ENCODE measurements around the gene ZFYVE28. TPM values are rescaled to one million over a fixed set of nuclear protein-coding genes. Genes with fewer than 3 reads are reported as not detected.

The ZFYVE28 gene
- total RNA-seq, 2 donors from 2014 or later, result 29.6 to 31.6 TPM

DNA sequence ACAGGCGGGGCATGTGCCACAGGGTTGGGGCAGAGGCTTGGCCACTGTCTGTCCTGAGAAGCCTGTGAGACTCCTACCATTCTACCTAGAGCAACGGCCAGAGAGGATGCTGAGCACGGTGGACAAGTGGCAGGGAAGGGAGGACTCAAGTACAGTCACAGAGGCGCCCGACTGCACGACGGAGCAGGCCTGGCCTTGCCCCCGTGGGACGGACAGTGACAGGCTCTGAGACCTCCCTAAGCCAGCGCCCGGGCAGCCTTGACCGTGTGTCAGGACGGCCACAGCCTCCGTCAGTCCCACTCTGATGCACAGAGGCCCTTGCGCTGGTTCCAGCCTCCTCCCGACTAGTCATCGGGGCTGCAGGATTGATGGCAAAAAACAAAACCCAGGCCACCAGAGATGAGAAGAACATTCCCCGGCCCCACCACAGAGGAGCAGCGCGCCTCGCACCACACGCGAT is 119.9 kb downstream of the ZFYVE28 start:
- Histone ChIP-seq H3K9me3 (no peaks in the 10 kb centered on the region), H3K27ac (no peak overlapping the region), H3K36me3 (no peaks in the 10 kb centered on the region), H3K4me3 (no peak overlapping the region), H3K4me1 (no peaks in the 10 kb centered on the region), H3K9ac (ENCODE audit: low read depth in 2 of 2, low read length in 2 of 2) (no peak overlapping the region), H3K27me3 (no peaks in the 10 kb centered on the region)
- intact Hi-C loops (cut with DNase I), result no loop called here
- TF ChIP-seq, protein P1, sequence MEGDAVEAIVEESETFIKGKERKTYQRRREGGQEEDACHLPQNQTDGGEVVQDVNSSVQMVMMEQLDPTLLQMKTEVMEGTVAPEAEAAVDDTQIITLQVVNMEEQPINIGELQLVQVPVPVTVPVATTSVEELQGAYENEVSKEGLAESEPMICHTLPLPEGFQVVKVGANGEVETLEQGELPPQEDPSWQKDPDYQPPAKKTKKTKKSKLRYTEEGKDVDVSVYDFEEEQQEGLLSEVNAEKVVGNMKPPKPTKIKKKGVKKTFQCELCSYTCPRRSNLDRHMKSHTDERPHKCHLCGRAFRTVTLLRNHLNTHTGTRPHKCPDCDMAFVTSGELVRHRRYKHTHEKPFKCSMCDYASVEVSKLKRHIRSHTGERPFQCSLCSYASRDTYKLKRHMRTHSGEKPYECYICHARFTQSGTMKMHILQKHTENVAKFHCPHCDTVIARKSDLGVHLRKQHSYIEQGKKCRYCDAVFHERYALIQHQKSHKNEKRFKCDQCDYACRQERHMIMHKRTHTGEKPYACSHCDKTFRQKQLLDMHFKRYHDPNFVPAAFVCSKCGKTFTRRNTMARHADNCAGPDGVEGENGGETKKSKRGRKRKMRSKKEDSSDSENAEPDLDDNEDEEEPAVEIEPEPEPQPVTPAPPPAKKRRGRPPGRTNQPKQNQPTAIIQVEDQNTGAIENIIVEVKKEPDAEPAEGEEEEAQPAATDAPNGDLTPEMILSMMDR (IDR thresholded peaks at IDR 0.05), result no peak
- DNase-seq, result no peak

- no peak overlapping the region for H3K9ac ChIP-seq (ENCODE audit: low read depth in 2 of 2, low read length in 2 of 2)
- no peaks in the 10 kb centered on the region for H3K9me3 ChIP-seq
- H3K4me1 ChIP-seq, result no peaks in the 10 kb centered on the region
- H3K36me3 ChIP-seq, result no peaks in the 10 kb centered on the region
- TF ChIP-seq, protein P1 (IDR thresholded peaks at IDR 0.05), result no peak
- intact Hi-C loops (cut with DNase I), result no loop called here
- DNase-seq, result no peak
- H3K4me3 ChIP-seq, result no peak overlapping the region
- no peaks in the 10 kb centered on the region for H3K27me3 ChIP-seq
- H3K27ac ChIP-seq, result no peak overlapping the region
Observed at GRCh38 chr4:2297606-2298531, 120.6 kb downstream of the ZFYVE28 start.

- intact Hi-C loops (cut with DNase I), result no loop called here
- DNase-seq, result no peak
Observed at GRCh38 chr4:2296631-2297601, 121.5 kb downstream of the ZFYVE28 start.

DNA sequence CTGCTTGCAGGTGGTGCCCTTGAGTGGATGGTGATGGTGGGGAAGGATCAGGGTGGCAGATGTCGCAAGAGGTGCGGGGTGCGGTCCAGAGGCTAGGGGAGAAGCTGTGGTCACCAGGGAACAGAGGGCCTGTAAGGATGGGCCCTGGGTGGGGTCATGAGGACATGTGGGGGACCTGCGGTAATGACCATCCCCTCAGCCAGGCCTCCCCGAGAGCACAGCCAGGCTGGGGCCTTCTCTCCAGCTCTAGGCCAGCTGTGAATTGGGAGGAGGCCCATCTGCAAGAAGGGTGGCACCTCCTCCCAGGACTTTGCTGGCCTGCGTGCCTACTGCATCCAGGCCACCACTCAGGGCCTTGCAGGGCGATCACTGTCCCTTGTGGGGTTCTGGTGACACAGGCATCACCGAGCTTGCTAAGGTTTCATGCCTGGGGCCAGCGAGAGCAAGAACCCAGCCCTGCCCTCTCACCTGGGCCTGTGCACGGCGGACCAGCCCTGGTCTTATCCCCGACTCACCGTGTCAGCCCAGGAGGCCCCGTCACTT is 122.5 kb downstream of the ZFYVE28 start:
- Histone ChIP-seq H3K36me3 (no peaks in the 10 kb centered on the region), H3K9ac (ENCODE audit: low read depth in 2 of 2, low read length in 2 of 2) (no peak overlapping the region)
- TF ChIP-seq, protein P1 (IDR thresholded peaks at IDR 0.05), result no peak

More at GRCh38 chr4:2296631-2297601, 121.5 kb downstream of the ZFYVE28 start:
- TF ChIP-seq, protein P1 (IDR thresholded peaks at IDR 0.05), result no peak
- no peaks in the 10 kb centered on the region for H3K9me3 ChIP-seq
- H3K4me3 ChIP-seq, result no peak overlapping the region
- H3K27ac ChIP-seq, result no peak overlapping the region
- no peaks in the 10 kb centered on the region for H3K4me1 ChIP-seq
- no peak overlapping the region for H3K9ac ChIP-seq (ENCODE audit: low read depth in 2 of 2, low read length in 2 of 2)
- no peaks in the 10 kb centered on the region for H3K36me3 ChIP-seq
- H3K27me3 ChIP-seq, result no peaks in the 10 kb centered on the region

DNA sequence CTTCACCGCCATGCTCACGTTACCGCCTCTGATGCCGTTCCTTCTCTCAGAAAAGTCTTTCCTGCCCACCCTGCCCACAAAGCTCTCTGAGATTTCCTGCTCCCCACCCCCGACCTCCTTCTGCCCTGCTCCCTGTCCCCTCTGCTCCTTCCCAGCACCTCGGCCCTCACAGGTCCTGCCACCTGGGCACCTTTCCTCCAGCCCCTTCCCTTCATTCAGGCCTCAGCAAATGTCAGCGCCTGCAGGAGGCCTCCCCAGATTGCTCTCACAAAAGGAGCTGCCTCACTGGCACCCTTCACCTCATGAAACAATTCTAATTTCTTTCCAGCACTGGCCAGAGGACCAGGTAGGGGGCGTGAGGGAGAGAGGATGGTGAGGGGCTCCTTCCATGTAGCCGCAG is 122.9 kb downstream of the ZFYVE28 start:
- Histone ChIP-seq H3K4me3 (no peak overlapping the region), H3K27ac (no peak overlapping the region), H3K9ac (ENCODE audit: low read depth in 2 of 2, low read length in 2 of 2) (no peak overlapping the region), H3K27me3 (no peaks in the 10 kb centered on the region), H3K4me1 (no peaks in the 10 kb centered on the region), H3K36me3 (no peaks in the 10 kb centered on the region), H3K9me3 (no peaks in the 10 kb centered on the region)
- TF ChIP-seq, protein P1 (IDR thresholded peaks at IDR 0.05), result no peak
- no peak for DNase-seq
- intact Hi-C loops (cut with DNase I), result no loop called here

More for the DNA sequence above, 122.5 kb downstream of the ZFYVE28 start:
- no peaks in the 10 kb centered on the region for H3K9me3 ChIP-seq
- DNase-seq, result no peak
- H3K4me1 ChIP-seq, result no peaks in the 10 kb centered on the region
- no peak overlapping the region for H3K27ac ChIP-seq
- no peaks in the 10 kb centered on the region for H3K27me3 ChIP-seq
- intact Hi-C loops (cut with DNase I), result no loop called here
- H3K4me3 ChIP-seq, result no peak overlapping the region

All from colonic mucosa (tissue), 4 donors.